Erythroblast (primary cell): ENCODE data around the gene TRIM64C.
"Not testable (repeated sequence)": the region's sequence is repeated elsewhere in the genome, so short reads cannot be mapped to it uniquely, and the experiment has no call there.

Experiments used
- DNase-seq, 2 experiments: peaks; one replicate each; lab custom pipeline; 2025; lab: John Stamatoyannopoulos, UW

Gene TRIM64C

GRCh38 chr11:49059012-49059411 lies at the start of gene TRIM64C:
Gene TRIM64C (minus strand): TSS chr11:49059112. CDS start chr11:49059112, 0 bp downstream.
- DNase-seq: not testable (repeated sequence)

- DNase-seq: not testable (repeated sequence)
Measured at GRCh38 chr11:49102356-49102755, 43.4 kb upstream of the TRIM64C start.

- not testable (repeated sequence) for DNase-seq
Measured at GRCh38 chr11:49069897-49070296, 11.0 kb upstream of the TRIM64C start.

- DNase-seq: not testable (repeated sequence)
Measured at GRCh38 chr11:49049821-49050220, 9.1 kb downstream of the TRIM64C start.

- DNase-seq: not testable (repeated sequence)
Measured at GRCh38 chr11:49048229-49048628, 10.7 kb downstream of the TRIM64C start.

GRCh38 chr11:49028523-49028922 lies 30.4 kb downstream of the TRIM64C start, which contains the start of gene TRIM49B:
Gene TRIM49B (plus strand): TSS chr11:49028823. CDS start chr11:49031600, 2,777 bp downstream.
- DNase-seq: not testable (repeated sequence)
